Measurements from ENCODE around the gene USP20.
"Not testable (repeated sequence)": the region's sequence is repeated elsewhere in the genome, so short reads cannot be mapped to it uniquely, and the experiment has no call there.

Gene USP20

GRCh38 chr9:129835128-129835859 is at the start of gene USP20, which contains the start of gene C9orf78:
TSS of gene USP20 (plus strand) at chr9:129835458. CDS start at chr9:129852556, 17,098 bp downstream.
TSS of gene C9orf78 (minus strand) at chr9:129835275. CDS start at chr9:129835221, 54 bp downstream.
- DNase-seq (ENCODE audit: low spot score): peak; percentile 94

GRCh38 chr9:129785866-129786265 is 49.4 kb upstream of the USP20 start:
- no peak for DNase-seq (ENCODE audit: low spot score)

- DNase-seq (ENCODE audit: low spot score): no peak
Measured at GRCh38 chr9:129786481-129786880, 48.8 kb upstream of the USP20 start.

- DNase-seq (ENCODE audit: low spot score): no peak
Measured at GRCh38 chr9:129794549-129794948, 40.7 kb upstream of the USP20 start.

- DNase-seq (ENCODE audit: low spot score): not testable (repeated sequence)
Measured at GRCh38 chr9:129796029-129796428, 39.2 kb upstream of the USP20 start.

GRCh38 chr9:129798973-129799372 is 36.3 kb upstream of the USP20 start:
- no peak for DNase-seq (ENCODE audit: low spot score)

- DNase-seq (ENCODE audit: low spot score): no peak
Measured at GRCh38 chr9:129801504-129801903, 33.8 kb upstream of the USP20 start.

GRCh38 chr9:129802833-129803675 is 32.2 kb upstream of the USP20 start, which contains the start of gene TOR1B:
TSS of gene TOR1B (plus strand) at chr9:129803184. CDS start at chr9:129803213, 29 bp downstream.
- peak; percentile 71 for DNase-seq (ENCODE audit: low spot score)

- no peak for DNase-seq (ENCODE audit: low spot score)
Measured at GRCh38 chr9:129803676-129804060, 31.6 kb upstream of the USP20 start.

GRCh38 chr9:129806061-129806460 is 29.2 kb upstream of the USP20 start:
- no peak for DNase-seq (ENCODE audit: low spot score)

GRCh38 chr9:129809346-129809745 is 25.9 kb upstream of the USP20 start:
- no peak for DNase-seq (ENCODE audit: low spot score)

- DNase-seq (ENCODE audit: low spot score): no peak
Measured at GRCh38 chr9:129810116-129810515, 25.1 kb upstream of the USP20 start.

- no peak for DNase-seq (ENCODE audit: low spot score)
Measured at GRCh38 chr9:129810788-129811187, 24.5 kb upstream of the USP20 start.

- DNase-seq (ENCODE audit: low spot score): no peak
Measured at GRCh38 chr9:129811967-129812363, 23.3 kb upstream of the USP20 start.

- DNase-seq (ENCODE audit: low spot score): no peak
Measured at GRCh38 chr9:129812385-129812784, 22.9 kb upstream of the USP20 start.

GRCh38 chr9:129813661-129814060 is 21.6 kb upstream of the USP20 start:
- DNase-seq (ENCODE audit: low spot score): no peak

- no peak for DNase-seq (ENCODE audit: low spot score)
Measured at GRCh38 chr9:129814432-129815223, 20.6 kb upstream of the USP20 start.

- no peak for DNase-seq (ENCODE audit: low spot score)
Measured at GRCh38 chr9:129815278-129815677, 20.0 kb upstream of the USP20 start.

GRCh38 chr9:129816501-129817435 is 18.5 kb upstream of the USP20 start:
- DNase-seq (ENCODE audit: low spot score): no peak

- DNase-seq (ENCODE audit: low spot score): no peak
Measured at GRCh38 chr9:129822898-129823541, 12.2 kb upstream of the USP20 start.

GRCh38 chr9:129823542-129823934 is 11.7 kb upstream of the USP20 start:
- peak; percentile 33 for DNase-seq (ENCODE audit: low spot score)
